Measurements from ENCODE around the gene DDX1. TPM values are rescaled to one million over a fixed set of nuclear protein-coding genes. Genes with fewer than 3 reads are reported as not detected.

DDX1 gene
- total RNA-seq, 1 donor from 2014 or later = 105 TPM

GRCh38 chr2:15648593-15649525 is 57.2 kb downstream of the DDX1 start:
- Histone ChIP-seq H3K27me3 (ENCODE audit: control insufficient read depth in 3 of 3, insufficient read depth in 3 of 3, low read length in 3 of 3) (no peaks in the 10 kb centered on the region), H3K4me1 (ENCODE audit: control insufficient read depth in 3 of 3, insufficient read depth in 3 of 3, low read length in 3 of 3) (peaks cover 0 to 4% (median 0%) of the 10 kb centered on the region in 3 donors), H3K9me3 (ENCODE audit: control insufficient read depth in 3 of 3, low read length in 3 of 3) (no peaks in the 10 kb centered on the region), H3K4me3 (ENCODE audit: low read length in 3 of 3) (no peak overlapping the region), H3K27ac (ENCODE audit: low read depth, low read length) (no peak overlapping the region), H3K9ac (ENCODE audit: low read depth in 1 of 3, low read length in 3 of 3) (no peak overlapping the region), H3K36me3 (ENCODE audit: control insufficient read depth in 3 of 3, insufficient read depth in 3 of 3, low read length in 3 of 3) (no peaks in the 10 kb centered on the region)

DNA sequence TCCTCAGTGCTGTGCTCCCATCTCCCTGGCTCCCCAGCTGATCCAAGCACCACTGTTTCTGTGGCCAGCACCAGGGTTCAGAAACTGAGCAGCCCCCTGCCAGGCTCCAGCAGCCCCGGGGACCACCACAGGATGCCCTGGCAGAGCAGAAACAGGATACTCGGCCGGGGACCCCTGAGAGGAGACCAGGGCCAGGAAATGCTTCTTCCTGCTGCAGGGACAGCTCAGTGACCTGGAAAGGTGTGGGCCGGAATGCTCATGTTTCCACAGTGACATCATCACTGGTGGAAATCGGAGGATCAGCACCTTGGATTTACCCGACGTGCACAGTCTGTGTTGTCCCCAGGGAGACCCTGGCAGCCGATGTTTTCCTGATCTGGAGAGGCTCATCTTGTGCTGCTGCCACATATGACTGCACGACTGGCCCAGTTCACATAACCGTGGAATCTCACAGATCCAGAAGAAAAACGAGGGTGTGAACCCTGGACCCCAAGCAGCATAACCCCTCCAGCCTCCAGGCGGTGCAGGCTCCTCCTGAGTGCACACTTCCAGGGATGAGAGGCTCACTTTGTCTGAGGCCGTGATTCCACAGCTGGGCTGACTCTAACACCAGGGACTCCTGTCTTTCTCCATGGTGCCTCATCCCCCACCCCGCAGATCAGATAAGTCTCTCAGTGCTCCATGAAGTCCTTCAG is 58.0 kb downstream of the DDX1 start:
- H3K4me1 ChIP-seq (ENCODE audit: control insufficient read depth in 3 of 3, insufficient read depth in 3 of 3, low read length in 3 of 3) = peaks cover 0 to 4% (median 0%) of the 10 kb centered on the region in 3 donors

GRCh38 chr2:15650616-15651366 is 59.1 kb downstream of the DDX1 start:
- Histone ChIP-seq H3K27me3 (ENCODE audit: control insufficient read depth in 3 of 3, insufficient read depth in 3 of 3, low read length in 3 of 3) (peaks cover 0 to 4% (median 0%) of the 10 kb centered on the region in 3 donors), H3K4me1 (ENCODE audit: control insufficient read depth in 3 of 3, insufficient read depth in 3 of 3, low read length in 3 of 3) (peaks cover 0 to 4% (median 0%) of the 10 kb centered on the region in 3 donors), H3K27ac (ENCODE audit: low read depth, low read length) (no peak overlapping the region), H3K36me3 (ENCODE audit: control insufficient read depth in 3 of 3, insufficient read depth in 3 of 3, low read length in 3 of 3) (no peaks in the 10 kb centered on the region), H3K9ac (ENCODE audit: low read depth in 1 of 3, low read length in 3 of 3) (no peak overlapping the region), H3K4me3 (ENCODE audit: low read length in 3 of 3) (no peak overlapping the region), H3K9me3 (ENCODE audit: control insufficient read depth in 3 of 3, low read length in 3 of 3) (no peaks in the 10 kb centered on the region)

More for the DNA sequence above, 58.0 kb downstream of the DDX1 start:
- Histone ChIP-seq H3K27ac (ENCODE audit: low read depth, low read length) (no peak overlapping the region), H3K36me3 (ENCODE audit: control insufficient read depth in 3 of 3, insufficient read depth in 3 of 3, low read length in 3 of 3) (no peaks in the 10 kb centered on the region), H3K9ac (ENCODE audit: low read depth in 1 of 3, low read length in 3 of 3) (no peak overlapping the region), H3K4me3 (ENCODE audit: low read length in 3 of 3) (no peak overlapping the region), H3K9me3 (ENCODE audit: control insufficient read depth in 3 of 3, low read length in 3 of 3) (no peaks in the 10 kb centered on the region), H3K27me3 (ENCODE audit: control insufficient read depth in 3 of 3, insufficient read depth in 3 of 3, low read length in 3 of 3) (peaks cover 0 to 4% (median 0%) of the 10 kb centered on the region in 3 donors)

DNA sequence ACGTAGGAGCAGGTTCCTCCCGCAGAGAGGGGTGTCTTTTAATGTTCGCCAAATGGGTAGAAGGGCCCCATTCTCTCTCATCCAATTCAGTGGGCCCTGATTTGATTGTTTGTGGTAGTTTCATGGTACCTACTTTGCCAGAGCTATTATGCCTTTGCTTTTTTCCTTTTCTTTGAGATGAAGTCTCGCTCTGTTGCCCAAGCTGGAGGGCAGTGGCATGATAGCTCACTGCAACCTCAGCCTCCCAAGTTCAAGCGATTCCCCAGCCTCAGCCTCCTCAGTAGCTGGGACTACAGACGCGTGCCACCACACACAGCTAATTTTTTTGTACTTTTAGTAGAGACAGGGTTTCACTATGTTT is 59.7 kb downstream of the DDX1 start:
- Histone ChIP-seq H3K4me1 (ENCODE audit: control insufficient read depth in 3 of 3, insufficient read depth in 3 of 3, low read length in 3 of 3) (peaks cover 0 to 4% (median 0%) of the 10 kb centered on the region in 3 donors), H3K27me3 (ENCODE audit: control insufficient read depth in 3 of 3, insufficient read depth in 3 of 3, low read length in 3 of 3) (peaks cover 0 to 4% (median 0%) of the 10 kb centered on the region in 3 donors), H3K9ac (ENCODE audit: low read depth in 1 of 3, low read length in 3 of 3) (no peak overlapping the region), H3K27ac (ENCODE audit: low read depth, low read length) (no peak overlapping the region), H3K4me3 (ENCODE audit: low read length in 3 of 3) (no peak overlapping the region), H3K9me3 (ENCODE audit: control insufficient read depth in 3 of 3, low read length in 3 of 3) (no peaks in the 10 kb centered on the region), H3K36me3 (ENCODE audit: control insufficient read depth in 3 of 3, insufficient read depth in 3 of 3, low read length in 3 of 3) (no peaks in the 10 kb centered on the region)

- Histone ChIP-seq H3K4me3 (ENCODE audit: low read length in 3 of 3) (no peak overlapping the region), H3K9me3 (ENCODE audit: control insufficient read depth in 3 of 3, low read length in 3 of 3) (no peaks in the 10 kb centered on the region), H3K4me1 (ENCODE audit: control insufficient read depth in 3 of 3, insufficient read depth in 3 of 3, low read length in 3 of 3) (peaks cover 0 to 4% (median 0%) of the 10 kb centered on the region in 3 donors), H3K27me3 (ENCODE audit: control insufficient read depth in 3 of 3, insufficient read depth in 3 of 3, low read length in 3 of 3) (peaks cover 0 to 4% (median 0%) of the 10 kb centered on the region in 3 donors), H3K27ac (ENCODE audit: low read depth, low read length) (no peak overlapping the region), H3K36me3 (ENCODE audit: control insufficient read depth in 3 of 3, insufficient read depth in 3 of 3, low read length in 3 of 3) (no peaks in the 10 kb centered on the region), H3K9ac (ENCODE audit: low read depth in 1 of 3, low read length in 3 of 3) (no peak overlapping the region)
Observed at GRCh38 chr2:15652252-15652651, 60.6 kb downstream of the DDX1 start.

- Histone ChIP-seq H3K9me3 (ENCODE audit: control insufficient read depth in 3 of 3, low read length in 3 of 3) (no peaks in the 10 kb centered on the region), H3K4me3 (ENCODE audit: low read length in 3 of 3) (no peak overlapping the region), H3K27me3 (ENCODE audit: control insufficient read depth in 3 of 3, insufficient read depth in 3 of 3, low read length in 3 of 3) (peaks cover 0 to 4% (median 0%) of the 10 kb centered on the region in 3 donors), H3K27ac (ENCODE audit: low read depth, low read length) (no peak overlapping the region), H3K36me3 (ENCODE audit: control insufficient read depth in 3 of 3, insufficient read depth in 3 of 3, low read length in 3 of 3) (no peaks in the 10 kb centered on the region), H3K4me1 (ENCODE audit: control insufficient read depth in 3 of 3, insufficient read depth in 3 of 3, low read length in 3 of 3) (peaks cover 0 to 4% (median 0%) of the 10 kb centered on the region in 3 donors), H3K9ac (ENCODE audit: low read depth in 1 of 3, low read length in 3 of 3) (no peak overlapping the region)
Observed at GRCh38 chr2:15652801-15653200, 61.1 kb downstream of the DDX1 start.

- Histone ChIP-seq H3K4me3 (ENCODE audit: low read length in 3 of 3) (no peak overlapping the region), H3K4me1 (ENCODE audit: control insufficient read depth in 3 of 3, insufficient read depth in 3 of 3, low read length in 3 of 3) (peaks cover 0 to 4% (median 0%) of the 10 kb centered on the region in 3 donors), H3K36me3 (ENCODE audit: control insufficient read depth in 3 of 3, insufficient read depth in 3 of 3, low read length in 3 of 3) (no peaks in the 10 kb centered on the region), H3K27me3 (ENCODE audit: control insufficient read depth in 3 of 3, insufficient read depth in 3 of 3, low read length in 3 of 3) (peaks cover 0 to 4% (median 0%) of the 10 kb centered on the region in 3 donors), H3K9ac (ENCODE audit: low read depth in 1 of 3, low read length in 3 of 3) (no peak overlapping the region), H3K27ac (ENCODE audit: low read depth, low read length) (no peak overlapping the region), H3K9me3 (ENCODE audit: control insufficient read depth in 3 of 3, low read length in 3 of 3) (no peaks in the 10 kb centered on the region)
Observed at GRCh38 chr2:15653806-15654726, 62.4 kb downstream of the DDX1 start.

GRCh38 chr2:15654727-15655073 is 63.0 kb downstream of the DDX1 start:
- H3K9me3 ChIP-seq (ENCODE audit: control insufficient read depth in 3 of 3, low read length in 3 of 3) = no peaks in the 10 kb centered on the region

More at GRCh38 chr2:15654727-15655073, 63.0 kb downstream of the DDX1 start:
- no peak overlapping the region for H3K9ac ChIP-seq (ENCODE audit: low read depth in 1 of 3, low read length in 3 of 3)
- H3K27ac ChIP-seq (ENCODE audit: low read depth, low read length) = no peak overlapping the region
- H3K4me1 ChIP-seq (ENCODE audit: control insufficient read depth in 3 of 3, insufficient read depth in 3 of 3, low read length in 3 of 3) = peaks cover 0 to 2% (median 0%) of the 10 kb centered on the region in 3 donors
- H3K36me3 ChIP-seq (ENCODE audit: control insufficient read depth in 3 of 3, insufficient read depth in 3 of 3, low read length in 3 of 3) = no peaks in the 10 kb centered on the region
- no peak overlapping the region for H3K4me3 ChIP-seq (ENCODE audit: low read length in 3 of 3)
- H3K27me3 ChIP-seq (ENCODE audit: control insufficient read depth in 3 of 3, insufficient read depth in 3 of 3, low read length in 3 of 3) = peaks cover 0 to 4% (median 0%) of the 10 kb centered on the region in 3 donors
